HCT116 (cell line): Measurements from ENCODE around the gene TUBB6. TPM values are rescaled to one million over a fixed set of nuclear protein-coding genes. Genes with fewer than 3 reads are reported as not detected.

Experiments used
- ATAC-seq: fragments of 200-7000 bp; cut with Tn5 transposase; 2 replicates; pipeline ENCODE4 v1.9.1; 2020; ENCODE audit warnings: mild to moderate bottlenecking, moderate library complexity
- BruUV-seq: library from RNA; stranded (reverse); fragments of 400-500 nt; replicated peaks from 2 replicates; lab custom pipeline; 2021; lab: Mats Ljungman, UMichigan
- CTCF ChIA-PET: fragments of 300-600 bp; sonication (Branson Sonifier 250); formaldehyde crosslinking; loops from one replicate; lab custom pipeline; 2021; ENCODE audit warnings: antibody characterized with exemption; lab: Charles Lee
- POLR2A ChIA-PET: fragments of 300-600, 350-600 bp; sonication (Branson Sonifier 250); formaldehyde crosslinking; loops from one replicate; lab custom pipeline; 2021; ENCODE audit warnings: antibody characterized with exemption; lab: Charles Lee
- RAD21 ChIA-PET, 2 experiments: fragments of 300-600 bp; sonication (Branson Sonifier 250); formaldehyde crosslinking; loops; one replicate each; lab custom pipeline; 2023; ENCODE audit warnings: low total read pairs in 2 of 2; ENCODE audit not compliant: uncharacterized antibody in 2 of 2, unreplicated experiment in 2 of 2, low non-redundant PET in 1 of 2; lab: Charles Lee
- DNase-seq: peaks from one replicate; pipeline ENCODE4 v3.0.0-alpha.2; 2010; ENCODE audit warnings: low read depth, low spot score
- H2AFZ ChIP-seq: fragments of 200-600 bp; shearing (Covaris generic), sonication (generic); 2 replicates; pipeline ENCODE4 v1.6.1; 2017; ENCODE audit warnings: low read depth, mixed run types, mixed read lengths, antibody characterized with exemption, low read length; ENCODE audit not compliant: poor library complexity, severe bottlenecking
- H3K27ac ChIP-seq: 2 replicates; pipeline ENCODE4 v1.5.1; 2012; ENCODE audit warnings: low read depth, low read length
- H3K27me3 ChIP-seq: fragments of 200-600 bp; sonication (generic); 2 replicates; pipeline ENCODE4 v1.6.1; 2016; ENCODE audit warnings: mixed run types, low read length, mixed read lengths; ENCODE audit not compliant: insufficient read depth
- H3K36me3 ChIP-seq, 2 experiments: fragments of 200-500 bp in 1 of 2; fragments of 200-600 bp in 1 of 2; sonication (Bioruptor generic) in 1 of 2; sonication (generic) in 1 of 2; 2 replicates each; pipeline versions ENCODE4 v1.5.1 to v1.6.1; 2014 to 2016; ENCODE audit warnings: low read length in 2 of 2, inconsistent platforms in 1 of 2, mixed read lengths in 1 of 2, mixed run types in 1 of 2; ENCODE audit not compliant: insufficient read depth in 2 of 2, control insufficient read depth in 1 of 2
- H3K4me1 ChIP-seq, 2 experiments: fragments of 200-600 bp in 1 of 2; sonication (generic) in 1 of 2; 2 replicates each; pipeline versions ENCODE4 v1.5.1 to v1.6.1; 2012 to 2017; ENCODE audit warnings: low read length in 2 of 2, inconsistent platforms in 1 of 2, mild to moderate bottlenecking in 1 of 2, mixed read lengths in 1 of 2, mixed run types in 1 of 2, moderate library complexity in 1 of 2; ENCODE audit not compliant: insufficient read depth in 2 of 2, control insufficient read depth in 1 of 2
- H3K4me2 ChIP-seq: fragments of 200-600 bp; sonication (generic); 2 replicates; pipeline ENCODE4 v1.6.1; 2017; ENCODE audit warnings: mixed run types, low read length, mixed read lengths
- H3K4me3 ChIP-seq, 2 experiments: fragments of 200-600 bp in 1 of 2; sonication (generic) in 1 of 2; replicated peaks in 1 of 2; 2 replicates each; pipeline ENCODE4 v1.5.1; 2011 to 2016; ENCODE audit warnings: low read length in 2 of 2, control low read depth in 1 of 2, low read depth in 1 of 2, mild to moderate bottlenecking in 1 of 2, mixed read lengths in 1 of 2, mixed run types in 1 of 2
- H3K79me2 ChIP-seq: fragments of 200-600 bp; sonication (generic); 2 replicates; pipeline ENCODE4 v1.6.1; 2017; ENCODE audit warnings: mild to moderate bottlenecking, mixed run types, low read length, moderate library complexity, mixed read lengths; ENCODE audit not compliant: insufficient read depth
- H3K9ac ChIP-seq: fragments of 200-600 bp; sonication (generic); 2 replicates; pipeline ENCODE4 v1.6.1; 2016; ENCODE audit warnings: low read length, mixed read lengths
- H3K9me2 ChIP-seq: fragments of 200-600 bp; sonication (generic), shearing (Covaris generic); 2 replicates; pipeline ENCODE4 v1.6.1; 2017; ENCODE audit warnings: mixed run types, mild to moderate bottlenecking, moderate library complexity; ENCODE audit not compliant: insufficient read depth
- H3K9me3 ChIP-seq, 2 experiments: fragments of 200-500 bp in 1 of 2; fragments of 200-600 bp in 1 of 2; sonication (Bioruptor generic) in 1 of 2; sonication (generic) in 1 of 2; 2 replicates each; pipeline ENCODE4 v1.6.1; 2014 to 2017; ENCODE audit warnings: low read length in 2 of 2, mixed read lengths in 2 of 2, inconsistent platforms in 1 of 2, low read depth in 1 of 2, mild to moderate bottlenecking in 1 of 2, mixed run types in 1 of 2, moderate library complexity in 1 of 2; ENCODE audit not compliant: control insufficient read depth in 1 of 2, insufficient read depth in 1 of 2
- H4K20me1 ChIP-seq: fragments of 200-600 bp; sonication (generic), shearing (Covaris generic); 2 replicates; pipeline ENCODE4 v1.6.1; 2017; ENCODE audit warnings: mixed run types, mild to moderate bottlenecking, moderate library complexity; ENCODE audit not compliant: insufficient read depth
- EGR1 ChIP-seq: IDR thresholded peaks from 2 replicates; pipeline ENCODE4 v1.6.1; 2012; ENCODE audit warnings: low read depth
- EZH2 ChIP-seq: fragments of 200-600 bp; sonication (generic); IDR thresholded peaks from 2 replicates; pipeline ENCODE4 v1.6.1; 2017; ENCODE audit warnings: antibody characterized with exemption, mixed run types
- FOSL1 ChIP-seq: IDR thresholded peaks from 2 replicates; pipeline ENCODE4 v1.6.1; 2012; ENCODE audit warnings: low read depth
- POLR2AphosphoS5 ChIP-seq: IDR thresholded peaks from 2 replicates; pipeline ENCODE4 v1.6.1; 2011; ENCODE audit warnings: mild to moderate bottlenecking, low read depth, low read length, moderate library complexity
- SIN3A ChIP-seq: IDR thresholded peaks from 2 replicates; pipeline ENCODE4 v1.6.1; 2012; ENCODE audit warnings: low read depth
- YY1 ChIP-seq: IDR thresholded peaks from 2 replicates; pipeline ENCODE4 v1.6.1; 2011; ENCODE audit warnings: low read length, low read depth, moderate library complexity, mild to moderate bottlenecking; ENCODE audit not compliant: insufficient replicate concordance; ENCODE audit errors: extremely low read depth
- ZNF274 ChIP-seq: fragments of 200-500 bp; sonication (Bioruptor generic); IDR thresholded peaks from 2 replicates; pipeline ENCODE4 v1.6.1; 2014; ENCODE audit warnings: mild to moderate bottlenecking, low read depth, low read length, inconsistent platforms
- intact Hi-C: fragments of 100-400 bp; cut with micrococcal nuclease; formaldehyde crosslinking; loops from 2 replicates; pipeline ENCODE4 v1.10.0; 2022
- total RNA-seq: library from RNA; stranded (reverse); gene quantifications from one replicate; pipeline ENCODE4 v1.2.1, GENCODE V29; 2021; ENCODE audit not compliant: unreplicated experiment
- TF ChIP-seq, protein P1 (sequence below): IDR thresholded peaks from 2 replicates; pipeline ENCODE4 v1.6.1; 2012; ENCODE audit warnings: low read depth

TUBB6 gene
- total RNA-seq, 1 experiment from 2014 or later, result 87.4 TPM

- TF ChIP-seq, protein P1, sequence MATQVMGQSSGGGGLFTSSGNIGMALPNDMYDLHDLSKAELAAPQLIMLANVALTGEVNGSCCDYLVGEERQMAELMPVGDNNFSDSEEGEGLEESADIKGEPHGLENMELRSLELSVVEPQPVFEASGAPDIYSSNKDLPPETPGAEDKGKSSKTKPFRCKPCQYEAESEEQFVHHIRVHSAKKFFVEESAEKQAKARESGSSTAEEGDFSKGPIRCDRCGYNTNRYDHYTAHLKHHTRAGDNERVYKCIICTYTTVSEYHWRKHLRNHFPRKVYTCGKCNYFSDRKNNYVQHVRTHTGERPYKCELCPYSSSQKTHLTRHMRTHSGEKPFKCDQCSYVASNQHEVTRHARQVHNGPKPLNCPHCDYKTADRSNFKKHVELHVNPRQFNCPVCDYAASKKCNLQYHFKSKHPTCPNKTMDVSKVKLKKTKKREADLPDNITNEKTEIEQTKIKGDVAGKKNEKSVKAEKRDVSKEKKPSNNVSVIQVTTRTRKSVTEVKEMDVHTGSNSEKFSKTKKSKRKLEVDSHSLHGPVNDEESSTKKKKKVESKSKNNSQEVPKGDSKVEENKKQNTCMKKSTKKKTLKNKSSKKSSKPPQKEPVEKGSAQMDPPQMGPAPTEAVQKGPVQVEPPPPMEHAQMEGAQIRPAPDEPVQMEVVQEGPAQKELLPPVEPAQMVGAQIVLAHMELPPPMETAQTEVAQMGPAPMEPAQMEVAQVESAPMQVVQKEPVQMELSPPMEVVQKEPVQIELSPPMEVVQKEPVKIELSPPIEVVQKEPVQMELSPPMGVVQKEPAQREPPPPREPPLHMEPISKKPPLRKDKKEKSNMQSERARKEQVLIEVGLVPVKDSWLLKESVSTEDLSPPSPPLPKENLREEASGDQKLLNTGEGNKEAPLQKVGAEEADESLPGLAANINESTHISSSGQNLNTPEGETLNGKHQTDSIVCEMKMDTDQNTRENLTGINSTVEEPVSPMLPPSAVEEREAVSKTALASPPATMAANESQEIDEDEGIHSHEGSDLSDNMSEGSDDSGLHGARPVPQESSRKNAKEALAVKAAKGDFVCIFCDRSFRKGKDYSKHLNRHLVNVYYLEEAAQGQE, result no peak
- peak; percentile 16 for TF ChIP-seq YY1
- TF ChIP-seq ZNF274, result no peak
- TF ChIP-seq EGR1, result peak; percentile 63
- peak; percentile 85 for TF ChIP-seq POLR2AphosphoS5
- no peak for TF ChIP-seq EZH2
- TF ChIP-seq, all 23 proteins: peak for 5
Observed at GRCh38 chr18:12307701-12308385, at the start of gene TUBB6 (continued).

- H3K9ac ChIP-seq, result no peak overlapping the region
- H3K4me3 ChIP-seq, result no peak overlapping the region
- no peak overlapping the region for H2AFZ ChIP-seq
- no peak overlapping the region for H3K4me2 ChIP-seq
- ChIA-PET POLR2A (no interaction called here), RAD21 (no interaction called here), CTCF (no interaction called here)
- peaks cover 4 to 18% of the 10 kb centered on the region in 2 experiments; a peak in 2 of 4 replicates for H3K4me1 ChIP-seq
- no peaks in the 10 kb centered on the region for H3K9me2 ChIP-seq
- no peak overlapping the region for H3K27ac ChIP-seq
- H3K79me2 ChIP-seq, result no peaks in the 10 kb centered on the region
- H3K36me3 ChIP-seq, result no peaks in the 10 kb centered on the region
- TF ChIP-seq, protein P1, result no peak
- TF ChIP-seq FOSL1 (no peak), SIN3A (no peak), POLR2AphosphoS5 (no peak)
- H3K9me3 ChIP-seq, result no peaks in the 10 kb centered on the region
- intact Hi-C loops, result no loop called here
- H4K20me1 ChIP-seq, result no peaks in the 10 kb centered on the region
- no peaks in the 10 kb centered on the region for H3K27me3 ChIP-seq
- no TSS peak for BruUV-seq
- DNase-seq (no peak), ATAC-seq (no peak)
Observed at GRCh38 chr18:12258719-12259705, 49.0 kb upstream of the TUBB6 start.
